Prostate gland (tissue), 2 donors: Measurements from ENCODE around the gene SPATA7.

ENCODE experiments used
- CTCF ChIP-seq, 4 experiments: fragments of 200-600 bp in 2 of 4; fragments of 450-650 bp in 2 of 4; sonication (generic) in 2 of 4; IDR thresholded peaks; 1 replicate in 3 of 4; 2 replicates in 1 of 4; pipeline ENCODE4 v1.5.1; 2016 to 2019; ENCODE audit warnings: antibody characterized with exemption in 4 of 4, mild to moderate bottlenecking in 2 of 4, moderate library complexity in 2 of 4
- POLR2A ChIP-seq: fragments of 450-650 bp; IDR thresholded peaks from one replicate; pipeline ENCODE4 v1.6.1; 2016; ENCODE audit warnings: antibody characterized with exemption, mild to moderate bottlenecking

GRCh38 chr14:88473791-88474190, 88.3 kb downstream of the SPATA7 start:
- TF ChIP-seq CTCF (IDR thresholded peaks at IDR 0.05) (no peak), POLR2A (no peak)
